KMS-11 (cell line): ENCODE results near the gene NLRP9.

Experiments used
- H2AFZ ChIP-seq: fragments of 200-600 bp; sonication (generic); 2 replicates; pipeline ENCODE4 v1.6.1; 2016; ENCODE audit warnings: antibody characterized with exemption, mixed run types, low read depth
- H3K27ac ChIP-seq: fragments of 200-600 bp; sonication (generic); 2 replicates; pipeline ENCODE4 v1.6.1; 2016; ENCODE audit warnings: mild to moderate bottlenecking, mixed run types
- H3K27me3 ChIP-seq: fragments of 200-600 bp; sonication (generic); 2 replicates; pipeline ENCODE4 v1.6.1; 2017; ENCODE audit warnings: mild to moderate bottlenecking, low read depth, mixed run types, moderate library complexity; ENCODE audit not compliant: insufficient read depth
- H3K36me3 ChIP-seq: fragments of 200-600 bp; sonication (generic); 2 replicates; pipeline ENCODE4 v1.6.1; 2017; ENCODE audit warnings: mild to moderate bottlenecking, mixed run types; ENCODE audit not compliant: insufficient read depth
- H3K4me1 ChIP-seq: fragments of 200-600 bp; sonication (generic); 2 replicates; pipeline ENCODE4 v1.6.1; 2016; ENCODE audit warnings: mild to moderate bottlenecking, low read depth, mixed run types; ENCODE audit not compliant: poor library complexity, severe bottlenecking
- H3K4me2 ChIP-seq: fragments of 200-600 bp; sonication (generic); 2 replicates; pipeline ENCODE4 v1.7.0; 2016; ENCODE audit warnings: mild to moderate bottlenecking, mixed run types
- H3K4me3 ChIP-seq: fragments of 200-600 bp; sonication (generic); IDR thresholded peaks from 2 replicates; pipeline ENCODE4 v1.6.1; 2017; ENCODE audit warnings: low read depth, low read length, mixed read lengths; ENCODE audit not compliant: insufficient read depth
- H3K79me2 ChIP-seq: fragments of 200-600 bp; sonication (generic); 2 replicates; pipeline ENCODE4 v1.6.1; 2016; ENCODE audit warnings: low read depth, mixed run types; ENCODE audit not compliant: insufficient read depth
- H3K9ac ChIP-seq: fragments of 200-600 bp; sonication (generic); 2 replicates; pipeline ENCODE4 v1.6.1; 2016; ENCODE audit warnings: mild to moderate bottlenecking, mixed run types
- H4K20me1 ChIP-seq: fragments of 200-600 bp; sonication (generic); 2 replicates; pipeline ENCODE4 v1.6.1; 2016; ENCODE audit warnings: mild to moderate bottlenecking, mixed run types; ENCODE audit not compliant: insufficient read depth
- CTCF ChIP-seq: fragments of 200-600 bp; sonication (generic); conservative IDR thresholded peaks from 2 replicates; pipeline ENCODE4 v1.6.1; 2017; ENCODE audit warnings: low read depth, mild to moderate bottlenecking, antibody characterized with exemption, low read length, moderate library complexity, mixed read lengths

Gene NLRP9

DNA sequence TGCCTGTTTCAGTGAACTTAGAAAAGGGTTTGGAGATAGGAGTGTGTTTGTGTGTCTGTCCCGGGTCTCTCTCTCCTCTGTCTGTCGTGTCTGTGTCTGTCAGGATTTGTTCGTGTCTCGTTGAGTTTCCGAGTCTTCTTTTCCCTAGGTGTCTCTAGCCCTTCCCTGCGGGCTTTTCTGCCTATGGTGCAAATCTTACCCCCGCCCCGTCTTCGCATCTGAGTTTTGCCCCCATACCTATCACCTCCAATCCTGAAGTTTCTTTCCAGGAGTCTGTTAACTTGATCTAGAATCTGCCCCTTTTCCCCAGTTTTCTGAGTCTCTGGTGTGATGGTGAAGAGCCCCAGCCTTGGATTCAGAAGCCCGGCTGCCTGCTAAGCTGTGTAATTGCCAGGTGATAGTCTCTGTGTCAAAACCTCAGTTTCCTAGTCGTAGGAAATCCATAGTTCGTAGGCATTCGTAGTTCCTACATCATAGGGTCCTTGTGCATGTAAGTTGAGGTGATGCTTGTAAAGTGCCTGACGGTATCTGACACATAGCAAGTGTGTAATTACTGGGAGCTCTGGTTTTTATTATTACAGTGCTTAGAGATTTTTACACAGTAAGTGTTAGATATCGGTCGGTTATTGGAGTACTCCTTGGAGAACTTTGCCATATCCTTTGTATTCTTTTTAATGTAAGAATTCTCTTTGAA is 62.4 kb downstream of the NLRP9 start:
- TF ChIP-seq CTCF = no peak
- H3K4me1 ChIP-seq = peaks cover 28% of the 10 kb centered on the region
- 0 out of 2 replicates have a peak, but pooled peaks cover 7% of the 10 kb centered on the region for H4K20me1 ChIP-seq
- H3K36me3 ChIP-seq = no peaks in the 10 kb centered on the region; the same call in 1 of the 2 replicates
- peak overlapping the region; percentile 74 for H3K4me2 ChIP-seq
- peak overlapping the region; percentile 60 for H2AFZ ChIP-seq
- peaks cover 80% of the 10 kb centered on the region for H3K79me2 ChIP-seq
- H3K4me3 ChIP-seq = no peak overlapping the region
- no peaks in the 10 kb centered on the region for H3K27me3 ChIP-seq
- H3K9ac ChIP-seq = peak overlapping the region; percentile 93
- H3K27ac ChIP-seq = peak overlapping the region; percentile 77

DNA sequence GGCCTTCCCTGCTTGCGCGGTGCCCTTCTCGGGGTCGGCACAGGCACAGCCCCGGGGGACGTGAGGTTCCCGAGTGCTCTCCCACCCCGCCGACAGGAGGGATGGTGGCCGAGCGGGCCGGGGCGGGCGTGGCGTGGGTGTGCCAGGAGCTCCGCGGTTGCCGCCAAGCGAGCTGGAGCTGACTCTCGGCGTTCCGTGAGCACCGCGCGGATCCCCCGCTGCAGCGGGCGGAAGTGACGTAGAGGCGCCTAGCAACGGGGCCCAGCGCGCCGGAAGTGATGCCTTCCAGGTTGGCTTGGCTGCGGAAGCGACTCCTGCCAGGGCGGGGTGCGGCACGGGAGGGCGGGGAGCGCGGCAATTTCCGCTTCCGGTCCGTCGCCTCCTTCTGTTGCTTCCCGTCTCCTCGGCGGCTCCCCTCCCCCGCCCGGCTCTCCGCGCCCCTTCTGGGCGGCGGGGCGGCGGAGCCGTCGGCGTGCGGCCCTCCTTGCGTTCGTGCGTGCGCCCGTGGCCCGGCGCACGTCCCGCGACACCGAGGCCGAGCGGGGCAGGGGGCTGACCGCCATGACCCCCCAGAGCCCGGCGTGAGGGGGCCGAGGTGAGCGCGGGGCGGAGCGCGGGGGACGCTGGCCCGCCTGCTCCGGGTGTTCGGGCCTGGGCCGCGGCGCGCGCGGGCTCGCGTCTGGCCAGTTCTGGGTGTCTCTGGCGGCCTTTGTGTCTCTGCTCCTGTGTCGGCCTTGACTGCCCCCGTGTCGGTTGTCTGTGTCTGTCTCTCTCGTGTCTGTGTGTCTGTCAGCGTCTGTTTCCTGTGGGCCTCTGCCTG is 63.2 kb downstream of the NLRP9 start, which contains the start of gene EPN1:
Gene EPN1 (plus strand): TSS at position 386 of the 820 bp plus-strand sequence. CDS start 3,402 bp downstream, outside the sequence.
- Histone ChIP-seq H3K4me3 (no peak within 1 kb of the TSS), H4K20me1 (no peaks in the 10 kb centered on the region), H3K79me2 (peaks cover 76% of the 10 kb centered on the region), H3K27ac (peak within 1 kb of the TSS; percentile 77), H3K36me3 (no peaks in the 10 kb centered on the region; the same call in 1 of the 2 replicates), H3K9ac (peak within 1 kb of the TSS; percentile 93), H3K4me2 (peak within 1 kb of the TSS; percentile 94), H3K27me3 (no peaks in the 10 kb centered on the region), H3K4me1 (peaks cover 28% of the 10 kb centered on the region), H2AFZ (peak within 1 kb of the TSS; percentile 60)
- TF ChIP-seq CTCF = no peak

- Histone ChIP-seq H4K20me1 (no peaks in the 10 kb centered on the region), H3K4me3 (no peak overlapping the region), H3K79me2 (peaks cover 76% of the 10 kb centered on the region), H3K4me2 (peak overlapping the region; percentile 94), H3K36me3 (no peaks in the 10 kb centered on the region; the same call in 1 of the 2 replicates), H3K27me3 (no peaks in the 10 kb centered on the region), H3K9ac (peak overlapping the region; percentile 32; the same call in 1 of the 2 replicates), H3K27ac (peak overlapping the region; percentile 57), H3K4me1 (peaks cover 28% of the 10 kb centered on the region), H2AFZ (no peak overlapping the region)
- TF ChIP-seq CTCF = no peak
These were observed 63.8 kb downstream of the NLRP9 start for GRCh38 chr19:55674459-55674840.

GRCh38 chr19:55673889-55674288 is 64.3 kb downstream of the NLRP9 start:
- H3K4me3 ChIP-seq = no peak overlapping the region
- peak overlapping the region; percentile 12; the same call in 1 of the 2 replicates for H3K27ac ChIP-seq
- no peak overlapping the region for H3K9ac ChIP-seq
- H3K4me1 ChIP-seq = peaks cover 28% of the 10 kb centered on the region
- no peaks in the 10 kb centered on the region for H3K27me3 ChIP-seq
- H3K79me2 ChIP-seq = peaks cover 75% of the 10 kb centered on the region
- no peaks in the 10 kb centered on the region for H4K20me1 ChIP-seq
- no peak overlapping the region for H2AFZ ChIP-seq
- H3K36me3 ChIP-seq = no peaks in the 10 kb centered on the region; the same call in 1 of the 2 replicates
- no peak overlapping the region for H3K4me2 ChIP-seq
- TF ChIP-seq CTCF = no peak
